Hepatocyte (in vitro differentiated cells): Measurements from ENCODE around the gene MSI2.

Experiments used
- EZH2 ChIP-seq: fragments of 200-600 bp; sonication (generic); IDR thresholded peaks from 2 replicates; pipeline ENCODE4 v1.6.1; 2016; ENCODE audit warnings: antibody characterized with exemption, mild to moderate bottlenecking, borderline replicate concordance
- EZH2phosphoT487 ChIP-seq: fragments of 200-600 bp; sonication (generic); IDR thresholded peaks from one replicate; pipeline ENCODE4 v1.6.1; 2018; ENCODE audit warnings: antibody characterized with exemption, mild to moderate bottlenecking, low read depth, moderate library complexity; ENCODE audit not compliant: unreplicated experiment, severe bottlenecking
- TF ChIP-seq, protein P1 (sequence below): fragments of 200-600 bp; sonication (generic); IDR thresholded peaks from 2 replicates; pipeline ENCODE4 v1.5.1; 2016; ENCODE audit warnings: antibody characterized with exemption, mild to moderate bottlenecking; ENCODE audit not compliant: poor library complexity

DNA sequence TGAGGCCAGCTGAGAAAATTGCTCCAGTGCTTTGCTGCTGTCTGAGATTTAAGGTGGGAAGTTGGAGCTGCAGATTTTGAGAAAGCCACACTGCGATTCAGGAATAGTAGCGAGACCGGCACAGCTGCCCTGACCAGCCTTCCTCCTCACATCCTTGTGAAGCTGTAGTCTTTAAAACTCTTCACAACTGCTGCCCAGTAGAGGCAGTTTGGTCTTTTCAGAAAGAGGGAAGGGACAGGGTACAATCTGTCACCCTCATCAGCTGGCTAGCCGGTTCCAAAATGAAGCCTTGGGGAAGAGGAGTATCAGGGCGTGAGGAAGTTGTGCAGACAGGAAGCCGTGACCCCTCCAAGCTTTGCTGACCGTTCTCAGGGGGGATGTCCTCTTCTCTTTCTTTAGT is 195.3 kb downstream of the MSI2 start:
- TF ChIP-seq, protein P1, sequence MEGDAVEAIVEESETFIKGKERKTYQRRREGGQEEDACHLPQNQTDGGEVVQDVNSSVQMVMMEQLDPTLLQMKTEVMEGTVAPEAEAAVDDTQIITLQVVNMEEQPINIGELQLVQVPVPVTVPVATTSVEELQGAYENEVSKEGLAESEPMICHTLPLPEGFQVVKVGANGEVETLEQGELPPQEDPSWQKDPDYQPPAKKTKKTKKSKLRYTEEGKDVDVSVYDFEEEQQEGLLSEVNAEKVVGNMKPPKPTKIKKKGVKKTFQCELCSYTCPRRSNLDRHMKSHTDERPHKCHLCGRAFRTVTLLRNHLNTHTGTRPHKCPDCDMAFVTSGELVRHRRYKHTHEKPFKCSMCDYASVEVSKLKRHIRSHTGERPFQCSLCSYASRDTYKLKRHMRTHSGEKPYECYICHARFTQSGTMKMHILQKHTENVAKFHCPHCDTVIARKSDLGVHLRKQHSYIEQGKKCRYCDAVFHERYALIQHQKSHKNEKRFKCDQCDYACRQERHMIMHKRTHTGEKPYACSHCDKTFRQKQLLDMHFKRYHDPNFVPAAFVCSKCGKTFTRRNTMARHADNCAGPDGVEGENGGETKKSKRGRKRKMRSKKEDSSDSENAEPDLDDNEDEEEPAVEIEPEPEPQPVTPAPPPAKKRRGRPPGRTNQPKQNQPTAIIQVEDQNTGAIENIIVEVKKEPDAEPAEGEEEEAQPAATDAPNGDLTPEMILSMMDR, result no peak
- no peak for TF ChIP-seq EZH2phosphoT487
- no peak for TF ChIP-seq EZH2
